ENCODE measurements around the gene ATP8A1. TPM values are rescaled to one million over a fixed set of nuclear protein-coding genes. Genes with fewer than 3 reads are reported as not detected.

The ATP8A1 gene
- total RNA-seq, 1 experiment from 2014 or later: 14.3 TPM

DNA sequence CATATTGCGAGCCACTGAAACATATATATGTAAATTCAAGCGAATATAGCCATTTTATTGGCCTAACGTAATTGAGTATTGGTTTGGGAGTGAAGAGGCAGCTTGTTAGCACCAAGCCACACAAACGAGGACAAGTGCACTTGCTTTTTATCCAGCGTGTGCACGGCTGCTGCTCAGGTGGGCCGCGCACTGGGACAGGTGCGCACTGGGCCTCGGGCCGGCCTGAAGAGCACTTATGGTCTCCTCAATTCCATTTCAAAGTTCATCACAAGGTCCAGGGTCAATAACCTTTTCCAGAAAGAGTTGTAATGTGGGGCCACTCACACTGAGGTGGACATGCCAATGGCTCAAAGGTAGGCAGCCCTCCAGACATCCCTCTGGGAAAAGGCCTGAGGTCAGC is 95.9 kb downstream of the ATP8A1 start (continued):
- TF ChIP-seq, protein P1, sequence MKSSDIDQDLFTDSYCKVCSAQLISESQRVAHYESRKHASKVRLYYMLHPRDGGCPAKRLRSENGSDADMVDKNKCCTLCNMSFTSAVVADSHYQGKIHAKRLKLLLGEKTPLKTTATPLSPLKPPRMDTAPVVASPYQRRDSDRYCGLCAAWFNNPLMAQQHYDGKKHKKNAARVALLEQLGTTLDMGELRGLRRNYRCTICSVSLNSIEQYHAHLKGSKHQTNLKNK (CRISPR knock-in tag; IDR thresholded peaks at IDR 0.05): no peak
- TF ChIP-seq TEAD1 (CRISPR knock-in tag; IDR thresholded peaks at IDR 0.05) (no peak), IRF2 (CRISPR knock-in tag; IDR thresholded peaks at IDR 0.05; ENCODE audit: borderline replicate concordance, low read depth) (no peak)

- no peaks in the 10 kb centered on the region for H3K4me1 Mint-ChIP-seq
- no peak for TF ChIP-seq ZNF671 (CRISPR knock-in tag; IDR thresholded peaks at IDR 0.05)
- no peak for TF ChIP-seq ATF3 (CRISPR knock-in tag; conservative IDR thresholded peaks at IDR 0.05)
- TF ChIP-seq ZNF425 (CRISPR knock-in tag; conservative IDR thresholded peaks at IDR 0.05): no peak
- TF ChIP-seq MLX (CRISPR knock-in tag; IDR thresholded peaks at IDR 0.05): no peak
- TF ChIP-seq ESRRA (CRISPR knock-in tag; IDR thresholded peaks at IDR 0.05; ENCODE audit: borderline replicate concordance): no peak
- TF ChIP-seq USF2 (CRISPR knock-in tag; IDR thresholded peaks at IDR 0.05): no peak
- TF ChIP-seq, protein P2, sequence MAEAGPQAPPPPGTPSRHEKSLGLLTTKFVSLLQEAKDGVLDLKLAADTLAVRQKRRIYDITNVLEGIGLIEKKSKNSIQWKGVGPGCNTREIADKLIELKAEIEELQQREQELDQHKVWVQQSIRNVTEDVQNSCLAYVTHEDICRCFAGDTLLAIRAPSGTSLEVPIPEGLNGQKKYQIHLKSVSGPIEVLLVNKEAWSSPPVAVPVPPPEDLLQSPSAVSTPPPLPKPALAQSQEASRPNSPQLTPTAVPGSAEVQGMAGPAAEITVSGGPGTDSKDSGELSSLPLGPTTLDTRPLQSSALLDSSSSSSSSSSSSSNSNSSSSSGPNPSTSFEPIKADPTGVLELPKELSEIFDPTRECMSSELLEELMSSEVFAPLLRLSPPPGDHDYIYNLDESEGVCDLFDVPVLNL (CRISPR knock-in tag; IDR thresholded peaks at IDR 0.05; ENCODE audit: borderline replicate concordance, low read depth): no peak
- no peak for TF ChIP-seq NR3C1 (CRISPR knock-in tag; conservative IDR thresholded peaks at IDR 0.05; ENCODE audit: low read depth)
- H3K27me3 Mint-ChIP-seq (ENCODE audit: low read depth): no peaks in the 10 kb centered on the region
- H3K9me3 Mint-ChIP-seq: peaks cover 5% of the 10 kb centered on the region; the same call in 1 of the 2 replicates
- no peak overlapping the region for H3K4me3 Mint-ChIP-seq
- POLR2A ChIA-PET: no interaction called here
- peaks cover 20% of the 10 kb centered on the region for H3K36me3 Mint-ChIP-seq
- CTCF ChIA-PET: no interaction called here
- no peak overlapping the region for H3K27ac Mint-ChIP-seq
- ATAC-seq (no peak), DNase-seq (ENCODE audit: low spot score) (no peak)
Observed at GRCh38 chr4:42560467-42560861, 96.4 kb downstream of the ATP8A1 start.

GRCh38 chr4:42558156-42558555 is 98.7 kb downstream of the ATP8A1 start:
- DNase-seq (ENCODE audit: low spot score): no peak
- peaks cover 13% of the 10 kb centered on the region for H3K9me3 Mint-ChIP-seq
- ChIA-PET CTCF (interaction anchor here (2.7 kb wide), 1 partner anchor 11 kb away, joined by 9 read pairs; no protein-coding TSS in a partner anchor), POLR2A (no interaction called here)
- no peaks in the 10 kb centered on the region for H3K4me1 Mint-ChIP-seq
- no peak for ATAC-seq
- H3K36me3 Mint-ChIP-seq: peaks cover 29% of the 10 kb centered on the region
- no peaks in the 10 kb centered on the region for H3K27me3 Mint-ChIP-seq (ENCODE audit: low read depth)
- no peak overlapping the region for H3K27ac Mint-ChIP-seq
- H3K4me3 Mint-ChIP-seq: no peak overlapping the region
- TF ChIP-seq AR (CRISPR knock-in tag; IDR thresholded peaks at IDR 0.05): no peak
- TF ChIP-seq ATF6 (CRISPR knock-in tag; IDR thresholded peaks at IDR 0.05): no peak
- no peak for TF ChIP-seq NFYB (CRISPR knock-in tag; conservative IDR thresholded peaks at IDR 0.05; ENCODE audit: low read depth)
- no peak for TF ChIP-seq SP1 (CRISPR knock-in tag; conservative IDR thresholded peaks at IDR 0.05)
- TF ChIP-seq TEAD1 (CRISPR knock-in tag; IDR thresholded peaks at IDR 0.05): no peak
- TF ChIP-seq NFE2L1 (CRISPR knock-in tag; IDR thresholded peaks at IDR 0.05): no peak
- TF ChIP-seq ZNF121 (CRISPR knock-in tag; IDR thresholded peaks at IDR 0.05): no peak
- TF ChIP-seq ZNF263 (CRISPR knock-in tag; IDR thresholded peaks at IDR 0.05; ENCODE audit: low read depth): no peak
- TF ChIP-seq CREB1 (CRISPR knock-in tag; IDR thresholded peaks at IDR 0.05): no peak
- TF ChIP-seq MXD4 (CRISPR knock-in tag; IDR thresholded peaks at IDR 0.05; ENCODE audit: borderline replicate concordance): no peak
- TF ChIP-seq, protein P3, sequence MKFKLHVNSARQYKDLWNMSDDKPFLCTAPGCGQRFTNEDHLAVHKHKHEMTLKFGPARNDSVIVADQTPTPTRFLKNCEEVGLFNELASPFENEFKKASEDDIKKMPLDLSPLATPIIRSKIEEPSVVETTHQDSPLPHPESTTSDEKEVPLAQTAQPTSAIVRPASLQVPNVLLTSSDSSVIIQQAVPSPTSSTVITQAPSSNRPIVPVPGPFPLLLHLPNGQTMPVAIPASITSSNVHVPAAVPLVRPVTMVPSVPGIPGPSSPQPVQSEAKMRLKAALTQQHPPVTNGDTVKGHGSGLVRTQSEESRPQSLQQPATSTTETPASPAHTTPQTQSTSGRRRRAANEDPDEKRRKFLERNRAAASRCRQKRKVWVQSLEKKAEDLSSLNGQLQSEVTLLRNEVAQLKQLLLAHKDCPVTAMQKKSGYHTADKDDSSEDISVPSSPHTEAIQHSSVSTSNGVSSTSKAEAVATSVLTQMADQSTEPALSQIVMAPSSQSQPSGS (CRISPR knock-in tag; IDR thresholded peaks at IDR 0.05; ENCODE audit: borderline replicate concordance, low read depth): no peak
